ENCODE measurements around the gene FEN1. TPM values are rescaled to one million over a fixed set of nuclear protein-coding genes. Genes with fewer than 3 reads are reported as not detected.

Gene FEN1
- total and polyA plus RNA-seq, 2 of the 13 experiments (the other 11 are each of a cell fraction or from before 2014, with no cell fraction given), result 12.4 to 102 TPM

- TF ChIP-seq, protein P1, sequence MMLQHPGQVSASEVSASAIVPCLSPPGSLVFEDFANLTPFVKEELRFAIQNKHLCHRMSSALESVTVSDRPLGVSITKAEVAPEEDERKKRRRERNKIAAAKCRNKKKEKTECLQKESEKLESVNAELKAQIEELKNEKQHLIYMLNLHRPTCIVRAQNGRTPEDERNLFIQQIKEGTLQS (CRISPR knock-in tag; IDR thresholded peaks at IDR 0.05), result no peak; the same call in 1 of the 2 replicates
- TF ChIP-seq, protein P2, sequence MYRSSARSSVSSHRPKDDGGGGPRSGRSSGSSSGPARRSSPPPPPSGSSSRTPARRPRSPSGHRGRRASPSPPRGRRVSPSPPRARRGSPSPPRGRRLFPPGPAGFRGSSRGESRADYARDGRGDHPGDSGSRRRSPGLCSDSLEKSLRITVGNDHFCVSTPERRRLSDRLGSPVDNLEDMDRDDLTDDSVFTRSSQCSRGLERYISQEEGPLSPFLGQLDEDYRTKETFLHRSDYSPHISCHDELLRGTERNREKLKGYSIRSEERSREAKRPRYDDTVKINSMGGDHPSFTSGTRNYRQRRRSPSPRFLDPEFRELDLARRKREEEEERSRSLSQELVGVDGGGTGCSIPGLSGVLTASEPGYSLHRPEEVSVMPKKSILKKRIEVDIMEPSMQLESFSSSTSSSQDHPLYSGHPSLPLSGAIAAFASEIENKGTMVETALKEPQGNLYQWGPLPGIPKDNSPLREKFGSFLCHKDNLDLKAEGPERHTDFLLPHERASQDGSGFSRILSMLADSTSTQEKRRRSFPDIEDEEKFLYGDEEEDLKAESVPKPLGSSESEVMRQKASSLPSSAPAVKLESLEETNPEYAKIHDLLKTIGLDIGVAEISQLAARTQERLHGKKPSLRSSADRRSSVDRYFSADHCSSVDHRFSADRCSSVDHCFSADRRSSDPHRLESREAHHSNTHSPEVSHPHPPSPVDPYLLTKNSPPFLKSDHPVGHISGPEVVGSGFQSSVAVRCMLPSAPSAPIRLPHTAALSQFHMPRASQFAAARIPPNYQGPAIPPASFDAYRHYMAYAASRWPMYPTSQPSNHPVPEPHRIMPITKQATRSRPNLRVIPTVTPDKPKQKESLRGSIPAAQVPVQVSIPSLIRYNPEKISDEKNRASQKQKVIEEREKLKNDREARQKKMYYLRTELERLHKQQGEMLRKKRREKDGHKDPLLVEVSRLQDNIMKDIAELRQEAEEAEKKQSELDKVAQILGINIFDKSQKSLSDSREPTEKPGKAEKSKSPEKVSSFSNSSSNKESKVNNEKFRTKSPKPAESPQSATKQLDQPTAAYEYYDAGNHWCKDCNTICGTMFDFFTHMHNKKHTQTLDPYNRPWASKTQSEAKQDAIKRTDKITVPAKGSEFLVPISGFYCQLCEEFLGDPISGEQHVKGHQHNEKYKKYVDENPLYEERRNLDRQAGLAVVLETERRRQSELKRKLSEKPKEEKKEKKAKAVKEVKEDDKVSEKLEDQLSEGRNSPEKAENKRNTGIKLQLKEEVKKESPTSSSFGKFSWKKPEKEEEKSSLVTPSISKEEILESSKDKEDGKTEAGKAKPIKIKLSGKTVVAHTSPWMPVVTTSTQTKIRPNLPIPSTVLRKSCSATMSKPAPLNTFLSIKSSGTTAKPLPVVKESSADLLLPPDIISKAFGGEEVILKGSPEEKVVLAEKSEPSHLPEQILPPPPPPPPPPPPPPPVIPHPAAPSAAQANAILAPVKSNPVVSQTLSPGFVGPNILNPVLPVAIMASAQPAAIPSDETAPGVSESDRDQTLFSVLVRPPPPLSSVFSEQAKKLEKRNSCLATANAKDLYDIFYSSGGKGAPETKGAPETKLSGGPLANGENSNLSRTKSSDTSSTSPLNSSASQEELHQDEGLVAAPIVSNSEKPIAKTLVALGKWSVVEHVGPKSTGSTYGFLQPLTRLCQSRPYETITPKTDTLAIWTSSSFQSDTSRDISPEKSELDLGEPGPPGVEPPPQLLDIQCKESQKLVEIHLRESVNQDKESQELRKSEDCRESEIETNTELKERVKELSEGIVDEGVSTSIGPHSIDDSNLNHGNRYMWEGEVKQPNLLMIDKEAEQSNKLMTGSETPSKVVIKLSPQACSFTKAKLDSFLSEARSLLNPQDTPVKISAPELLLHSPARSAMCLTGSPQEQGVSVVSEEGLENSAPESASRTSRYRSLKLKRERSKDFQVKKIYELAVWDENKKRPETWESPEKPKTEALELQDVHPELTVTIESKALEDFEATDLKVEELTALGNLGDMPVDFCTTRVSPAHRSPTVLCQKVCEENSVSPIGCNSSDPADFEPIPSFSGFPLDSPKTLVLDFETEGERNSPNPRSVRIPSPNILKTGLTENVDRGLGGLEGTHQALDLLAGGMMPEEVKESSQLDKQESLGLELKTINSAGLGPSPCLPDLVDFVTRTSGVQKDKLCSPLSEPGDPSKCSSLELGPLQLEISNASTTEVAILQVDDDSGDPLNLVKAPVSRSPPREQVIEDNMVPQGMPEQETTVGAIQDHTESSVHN (CRISPR knock-in tag; IDR thresholded peaks at IDR 0.05), result no peak
- TF ChIP-seq MTF1 (CRISPR knock-in tag; IDR thresholded peaks at IDR 0.05), result no peak
- TF ChIP-seq FUBP1 (CRISPR knock-in tag; IDR thresholded peaks at IDR 0.05; ENCODE audit: borderline replicate concordance), result no peak
- TF ChIP-seq PRMT3 (CRISPR knock-in tag; IDR thresholded peaks at IDR 0.05; ENCODE audit: borderline replicate concordance, low read depth), result no peak
- TF ChIP-seq ZNF230 (CRISPR knock-in tag; IDR thresholded peaks at IDR 0.05), result no peak
- TF ChIP-seq, protein P3, sequence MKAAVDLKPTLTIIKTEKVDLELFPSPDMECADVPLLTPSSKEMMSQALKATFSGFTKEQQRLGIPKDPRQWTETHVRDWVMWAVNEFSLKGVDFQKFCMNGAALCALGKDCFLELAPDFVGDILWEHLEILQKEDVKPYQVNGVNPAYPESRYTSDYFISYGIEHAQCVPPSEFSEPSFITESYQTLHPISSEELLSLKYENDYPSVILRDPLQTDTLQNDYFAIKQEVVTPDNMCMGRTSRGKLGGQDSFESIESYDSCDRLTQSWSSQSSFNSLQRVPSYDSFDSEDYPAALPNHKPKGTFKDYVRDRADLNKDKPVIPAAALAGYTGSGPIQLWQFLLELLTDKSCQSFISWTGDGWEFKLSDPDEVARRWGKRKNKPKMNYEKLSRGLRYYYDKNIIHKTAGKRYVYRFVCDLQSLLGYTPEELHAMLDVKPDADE (CRISPR knock-in tag; IDR thresholded peaks at IDR 0.05), result no peak
- no peak for TF ChIP-seq MIXL1 (CRISPR knock-in tag; IDR thresholded peaks at IDR 0.05)
- no peak for TF ChIP-seq FOXM1 (CRISPR knock-in tag; IDR thresholded peaks at IDR 0.05)
- no peak for TF ChIP-seq NFKB2 (CRISPR knock-in tag; IDR thresholded peaks at IDR 0.05; ENCODE audit: borderline replicate concordance)
- no peak for TF ChIP-seq KLF6 (CRISPR knock-in tag; IDR thresholded peaks at IDR 0.05)
- no peak for TF ChIP-seq ZNF329 (CRISPR knock-in tag; IDR thresholded peaks at IDR 0.05; ENCODE audit: low read depth)
- TF ChIP-seq ARNT2 (CRISPR knock-in tag; IDR thresholded peaks at IDR 0.05; ENCODE audit: low read depth), result no peak
- no peak for TF ChIP-seq ZNF343 (CRISPR knock-in tag; IDR thresholded peaks at IDR 0.05)
- no peak for TF ChIP-seq HNRNPH1 (optimal IDR thresholded peaks at IDR 0.05; ENCODE audit: low read depth, low read length)
- TF ChIP-seq KDM6A (CRISPR knock-in tag; IDR thresholded peaks at IDR 0.05; ENCODE audit: low read depth), result no peak
- no peak; the same call in 1 of the 2 replicates for TF ChIP-seq TGIF2 (CRISPR knock-in tag; IDR thresholded peaks at IDR 0.05)
- TF ChIP-seq HMG20B (CRISPR knock-in tag; conservative IDR thresholded peaks at IDR 0.05), result no peak
- TF ChIP-seq ZNF136 (CRISPR knock-in tag; IDR thresholded peaks at IDR 0.05; ENCODE audit: low read depth), result no peak
Observed at GRCh38 chr11:61827571-61828378, 35.1 kb downstream of the FEN1 start, which contains the start of gene FADS2 (continued).
